Fibroblast of lung (primary cell): ENCODE results near the gene SCGB1D1.
"Not testable (repeated sequence)": the region's sequence is repeated elsewhere in the genome, so short reads cannot be mapped to it uniquely, and the experiment has no call there.

ENCODE experiments used
- EZH2 ChIP-seq: IDR thresholded peaks from 2 replicates; pipeline ENCODE4 v1.5.1; 2012; ENCODE audit warnings: low read length, control low read depth, mild to moderate bottlenecking; ENCODE audit errors: missing control alignments
- TF ChIP-seq, protein P1 (sequence below), 2 donors: IDR thresholded peaks in 1 of 2; conservative IDR thresholded peaks in 1 of 2; 1 replicate in 1 of 2; 2 replicates in 1 of 2; pipeline ENCODE4 v1.5.1; 2011 to 2012; ENCODE audit warnings: low read length in 2 of 2, control low read depth in 1 of 2, inconsistent platforms in 1 of 2, low read depth in 1 of 2, mild to moderate bottlenecking in 1 of 2

DNA sequence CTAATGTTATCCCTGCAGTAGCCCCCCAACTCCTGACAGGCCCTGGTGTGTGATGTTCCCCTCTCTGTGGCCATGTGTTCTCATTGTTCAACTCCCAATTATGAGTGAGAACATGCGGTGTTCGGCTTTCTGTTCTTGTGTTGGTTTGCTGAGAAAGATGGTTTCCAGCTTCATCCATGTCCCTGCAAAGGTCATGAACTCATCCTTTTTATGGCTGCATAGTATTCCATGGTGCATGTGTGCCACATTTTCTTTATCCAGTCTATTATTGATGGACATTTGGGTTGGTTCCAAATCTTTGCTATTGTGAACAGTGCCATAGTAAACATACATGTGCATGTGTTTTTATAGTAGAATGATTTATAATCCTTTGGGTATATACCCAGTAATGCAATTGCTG is 7.4 kb downstream of the SCGB1D1 start:
- TF ChIP-seq, protein P1, sequence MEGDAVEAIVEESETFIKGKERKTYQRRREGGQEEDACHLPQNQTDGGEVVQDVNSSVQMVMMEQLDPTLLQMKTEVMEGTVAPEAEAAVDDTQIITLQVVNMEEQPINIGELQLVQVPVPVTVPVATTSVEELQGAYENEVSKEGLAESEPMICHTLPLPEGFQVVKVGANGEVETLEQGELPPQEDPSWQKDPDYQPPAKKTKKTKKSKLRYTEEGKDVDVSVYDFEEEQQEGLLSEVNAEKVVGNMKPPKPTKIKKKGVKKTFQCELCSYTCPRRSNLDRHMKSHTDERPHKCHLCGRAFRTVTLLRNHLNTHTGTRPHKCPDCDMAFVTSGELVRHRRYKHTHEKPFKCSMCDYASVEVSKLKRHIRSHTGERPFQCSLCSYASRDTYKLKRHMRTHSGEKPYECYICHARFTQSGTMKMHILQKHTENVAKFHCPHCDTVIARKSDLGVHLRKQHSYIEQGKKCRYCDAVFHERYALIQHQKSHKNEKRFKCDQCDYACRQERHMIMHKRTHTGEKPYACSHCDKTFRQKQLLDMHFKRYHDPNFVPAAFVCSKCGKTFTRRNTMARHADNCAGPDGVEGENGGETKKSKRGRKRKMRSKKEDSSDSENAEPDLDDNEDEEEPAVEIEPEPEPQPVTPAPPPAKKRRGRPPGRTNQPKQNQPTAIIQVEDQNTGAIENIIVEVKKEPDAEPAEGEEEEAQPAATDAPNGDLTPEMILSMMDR (conservative IDR thresholded peaks at IDR 0.05 in 1 of 2, IDR thresholded peaks at IDR 0.05 in 1 of 2; ENCODE audit: low read depth in 1 of 2, low read length in 2 of 2): not testable (repeated sequence)
- not testable (repeated sequence) for TF ChIP-seq EZH2
